Skeletal muscle satellite cell (primary cell): ENCODE data around the gene HES2.

Experiments
- H3K27me3 ChIP-seq: 2 replicates; pipeline ENCODE4 v1.7.0; 2013; ENCODE audit warnings: low read length; ENCODE audit not compliant: control insufficient read depth, insufficient read depth
- H3K36me3 ChIP-seq: 2 replicates; pipeline ENCODE4 v1.7.0; 2013; ENCODE audit warnings: mild to moderate bottlenecking, control low read depth, low read length; ENCODE audit not compliant: insufficient read depth
- H3K4me1 ChIP-seq: 2 replicates; pipeline ENCODE4 v1.7.0; 2013; ENCODE audit warnings: low read length; ENCODE audit not compliant: control insufficient read depth, insufficient read depth
- H3K4me2 ChIP-seq: 2 replicates; pipeline ENCODE4 v1.7.0; 2013; ENCODE audit warnings: mild to moderate bottlenecking, low read length
- H3K4me3 ChIP-seq: 2 replicates; pipeline ENCODE4 v1.7.0; 2013; ENCODE audit warnings: low read length
- H3K9ac ChIP-seq: 2 replicates; pipeline ENCODE4 v1.7.0; 2013; ENCODE audit warnings: mild to moderate bottlenecking, low read depth, low read length, moderate library complexity
- H3K9me3 ChIP-seq: replicated peaks from 2 replicates; pipeline ENCODE4 v1.7.0; 2013; ENCODE audit warnings: mild to moderate bottlenecking, control low read depth, low read length

Gene HES2

GRCh38 chr1:6420454-6421042 is 829 bp upstream of the HES2 start:
- no peaks in the 10 kb centered on the region for H3K36me3 ChIP-seq
- no peaks in the 10 kb centered on the region for H3K9me3 ChIP-seq
- H3K4me2 ChIP-seq: peak overlapping the region; percentile 66
- no peak overlapping the region for H3K9ac ChIP-seq
- peak overlapping the region; percentile 39 for H3K4me3 ChIP-seq
- H3K4me1 ChIP-seq: peaks cover 33% of the 10 kb centered on the region
- peaks cover 86% of the 10 kb centered on the region for H3K27me3 ChIP-seq

- no peaks in the 10 kb centered on the region for H3K36me3 ChIP-seq
- peaks cover 30% of the 10 kb centered on the region for H3K4me1 ChIP-seq
- no peak overlapping the region for H3K9ac ChIP-seq
- no peaks in the 10 kb centered on the region for H3K9me3 ChIP-seq
- peak overlapping the region; percentile 66 for H3K4me2 ChIP-seq
- H3K27me3 ChIP-seq: peaks cover 87% of the 10 kb centered on the region
- no peak overlapping the region for H3K4me3 ChIP-seq
Observed at GRCh38 chr1:6419397-6419803, 319 bp downstream of the HES2 start.

DNA sequence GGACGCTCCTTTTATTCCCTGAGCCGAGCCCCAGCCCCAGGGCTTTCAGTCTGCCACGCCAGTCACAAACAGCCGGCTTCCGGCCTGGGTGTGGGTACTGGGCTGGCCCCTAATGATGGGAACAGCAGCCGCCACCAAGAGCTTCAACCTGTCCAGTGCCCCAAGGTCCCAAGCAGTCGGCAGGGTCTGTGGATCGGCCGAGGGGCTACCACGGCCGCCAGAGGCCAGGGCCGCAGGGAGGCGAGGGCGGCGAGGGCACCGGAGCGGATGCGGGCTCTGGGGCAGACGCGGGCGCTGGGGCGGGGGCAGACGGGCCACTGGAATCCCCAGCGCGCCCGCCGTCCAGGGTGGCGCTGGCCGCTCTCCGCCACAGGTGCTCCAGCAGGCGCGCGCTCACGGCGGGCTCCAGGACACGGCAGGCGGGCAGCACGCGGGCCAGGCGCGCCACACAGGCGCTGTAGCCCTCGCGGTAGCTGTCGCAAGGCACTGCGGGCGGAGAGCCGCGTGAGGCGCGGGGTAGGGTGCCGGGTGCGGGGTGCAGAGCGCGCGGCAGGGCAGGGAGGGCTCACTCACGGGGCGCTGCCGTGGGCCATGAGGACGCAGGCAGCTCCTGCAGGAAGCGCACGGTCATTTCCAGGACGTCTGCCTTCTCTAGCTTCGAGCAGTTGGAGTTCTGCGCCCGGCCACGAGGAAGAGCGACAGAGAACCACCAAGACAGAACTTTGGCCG is 887 bp downstream of the HES2 start:
- Histone ChIP-seq H3K36me3 (no peaks in the 10 kb centered on the region), H3K9me3 (no peaks in the 10 kb centered on the region), H3K4me2 (no peak overlapping the region), H3K9ac (no peak overlapping the region), H3K4me3 (no peak overlapping the region), H3K27me3 (peaks cover 82% of the 10 kb centered on the region), H3K4me1 (peaks cover 29% of the 10 kb centered on the region)

- H3K9ac ChIP-seq: no peak overlapping the region
- no peak overlapping the region for H3K4me3 ChIP-seq
- peaks cover 77% of the 10 kb centered on the region for H3K27me3 ChIP-seq
- no peaks in the 10 kb centered on the region for H3K9me3 ChIP-seq
- H3K36me3 ChIP-seq: no peaks in the 10 kb centered on the region
- H3K4me1 ChIP-seq: peaks cover 22% of the 10 kb centered on the region
- no peak overlapping the region for H3K4me2 ChIP-seq
Observed at GRCh38 chr1:6417961-6418667, 1.6 kb downstream of the HES2 start.

- peaks cover 83% of the 10 kb centered on the region for H3K27me3 ChIP-seq
- H3K4me2 ChIP-seq: no peak overlapping the region
- no peak overlapping the region for H3K4me3 ChIP-seq
- peaks cover 15% of the 10 kb centered on the region for H3K4me1 ChIP-seq
- H3K9me3 ChIP-seq: no peaks in the 10 kb centered on the region
- no peaks in the 10 kb centered on the region for H3K36me3 ChIP-seq
- no peak overlapping the region for H3K9ac ChIP-seq
Observed at GRCh38 chr1:6416906-6417305, 2.8 kb downstream of the HES2 start.

DNA sequence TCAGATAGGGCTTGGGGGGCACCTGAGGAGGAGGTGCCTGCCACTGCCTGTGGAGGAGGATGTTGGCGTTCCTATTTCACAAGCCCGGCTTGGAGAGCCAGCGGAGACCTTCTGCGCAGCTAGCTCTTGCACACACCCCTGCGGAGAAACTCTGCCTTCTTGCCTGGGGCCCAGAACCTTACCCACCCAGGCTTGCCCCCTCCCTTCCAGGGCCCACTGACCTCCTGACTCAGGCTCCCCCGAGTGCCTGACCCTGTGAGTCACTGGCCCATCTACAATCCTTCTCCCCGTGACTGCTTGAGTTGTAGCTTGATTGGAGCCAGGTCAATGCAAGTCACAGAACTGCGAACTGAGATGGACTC is 3.4 kb downstream of the HES2 start:
- Histone ChIP-seq H3K36me3 (no peaks in the 10 kb centered on the region), H3K9ac (no peak overlapping the region), H3K4me2 (no peak overlapping the region), H3K27me3 (peaks cover 81% of the 10 kb centered on the region), H3K4me3 (no peak overlapping the region), H3K4me1 (peaks cover 15% of the 10 kb centered on the region), H3K9me3 (no peaks in the 10 kb centered on the region)

DNA sequence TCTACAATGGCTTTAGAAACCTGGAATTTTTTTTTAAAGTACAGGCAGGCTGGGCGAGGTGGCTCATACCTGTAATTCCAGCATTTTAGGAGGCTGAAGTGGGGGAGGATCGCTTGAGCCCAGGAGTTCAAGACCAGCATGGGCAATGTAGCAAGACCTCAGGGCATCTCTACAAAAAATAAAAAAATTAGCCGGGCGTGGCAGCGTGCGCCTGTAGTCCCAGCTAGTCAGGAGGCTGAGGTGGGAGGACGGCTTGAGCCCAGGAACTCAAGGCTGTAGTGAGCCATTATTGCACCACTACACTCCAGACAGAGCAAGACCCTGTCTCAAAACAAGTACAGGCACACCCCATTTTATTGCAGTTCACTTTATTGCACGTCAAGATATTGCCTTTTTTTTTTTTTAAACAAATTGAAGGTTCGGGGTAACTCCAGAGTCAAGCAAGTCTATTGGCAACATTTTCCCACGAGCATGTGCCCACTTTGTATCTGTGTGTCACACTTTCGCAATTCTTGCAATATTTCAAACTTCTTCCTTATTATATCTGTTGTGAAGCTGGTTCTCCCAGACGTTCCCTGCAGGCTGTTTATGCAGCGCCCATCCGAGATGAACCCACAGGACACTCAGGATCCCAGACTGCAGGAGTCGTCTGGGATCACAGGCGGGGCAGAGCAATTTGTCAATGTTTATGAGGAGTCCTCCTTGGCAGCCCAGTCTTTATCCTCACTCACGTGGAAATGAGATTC is 4.7 kb downstream of the HES2 start:
- Histone ChIP-seq H3K4me2 (peak overlapping the region; percentile 77), H3K4me3 (peak overlapping the region; percentile 36), H3K36me3 (no peaks in the 10 kb centered on the region), H3K27me3 (peaks cover 78% of the 10 kb centered on the region), H3K9me3 (no peaks in the 10 kb centered on the region), H3K9ac (no peak overlapping the region), H3K4me1 (peaks cover 8% of the 10 kb centered on the region)

GRCh38 chr1:6414443-6414844 is 5.3 kb downstream of the HES2 start:
- Histone ChIP-seq H3K4me1 (peaks cover 6% of the 10 kb centered on the region), H3K4me3 (peak overlapping the region; percentile 36), H3K27me3 (peaks cover 73% of the 10 kb centered on the region), H3K9me3 (no peaks in the 10 kb centered on the region), H3K4me2 (peak overlapping the region; percentile 77), H3K9ac (no peak overlapping the region), H3K36me3 (no peaks in the 10 kb centered on the region)

GRCh38 chr1:6412896-6413295 is 6.8 kb downstream of the HES2 start:
- peaks cover 6% of the 10 kb centered on the region for H3K4me1 ChIP-seq
- H3K27me3 ChIP-seq: peaks cover 58% of the 10 kb centered on the region
- H3K9me3 ChIP-seq: no peaks in the 10 kb centered on the region
- no peaks in the 10 kb centered on the region for H3K36me3 ChIP-seq
- no peak overlapping the region for H3K9ac ChIP-seq
- no peak overlapping the region for H3K4me3 ChIP-seq
- no peak overlapping the region for H3K4me2 ChIP-seq

DNA sequence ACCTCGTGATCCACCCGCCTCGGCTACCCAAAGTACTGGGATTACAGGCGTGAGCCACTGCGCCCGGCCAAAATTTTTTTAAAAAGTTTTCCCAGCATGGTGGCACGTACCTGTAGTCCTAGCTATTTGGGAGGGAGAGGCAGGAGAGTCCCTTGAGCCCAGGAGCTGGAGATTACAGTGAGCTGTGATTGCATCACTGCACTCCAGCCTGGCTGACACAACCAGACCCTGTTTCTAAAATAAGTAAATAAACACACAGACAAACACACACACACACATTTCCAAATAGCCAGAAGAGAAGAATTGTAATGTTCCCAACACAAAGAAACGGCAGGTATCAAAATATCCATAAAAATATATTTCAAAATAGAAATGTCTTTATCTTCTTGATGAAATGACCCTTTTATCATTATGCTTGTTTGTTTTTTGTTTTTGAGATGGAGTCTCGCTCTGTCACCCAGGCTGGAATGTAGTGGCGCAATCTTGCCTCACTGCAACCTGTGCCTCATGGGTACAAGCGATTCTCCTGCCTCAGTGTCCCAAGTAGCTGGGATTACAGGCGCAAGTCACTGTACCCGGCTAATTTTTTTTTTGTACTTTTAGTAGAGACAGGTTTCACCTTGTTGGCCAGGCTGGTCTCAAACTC is 9.3 kb downstream of the HES2 start:
- no peaks in the 10 kb centered on the region for H3K36me3 ChIP-seq
- H3K9ac ChIP-seq: no peak overlapping the region
- no peak overlapping the region for H3K4me2 ChIP-seq
- no peaks in the 10 kb centered on the region for H3K9me3 ChIP-seq
- H3K4me1 ChIP-seq: peaks cover 6% of the 10 kb centered on the region
- H3K27me3 ChIP-seq: peaks cover 39% of the 10 kb centered on the region
- no peak overlapping the region for H3K4me3 ChIP-seq

GRCh38 chr1:6409733-6410132 is 10.0 kb downstream of the HES2 start:
- Histone ChIP-seq H3K27me3 (peaks cover 33% of the 10 kb centered on the region), H3K4me3 (no peak overlapping the region), H3K9me3 (no peaks in the 10 kb centered on the region), H3K4me2 (no peak overlapping the region), H3K36me3 (no peaks in the 10 kb centered on the region), H3K9ac (no peak overlapping the region), H3K4me1 (peaks cover 6% of the 10 kb centered on the region)
